Endothelial cell of umbilical vein (primary cell): ENCODE results near the gene BRS3. TPM values are rescaled to one million over a fixed set of nuclear protein-coding genes. Genes with fewer than 3 reads are reported as not detected.

Experiments
- BruUV-seq: library from RNA; stranded (reverse); fragments of 400-500 nt; replicated peaks from 2 replicates; lab custom pipeline; 2021; lab: Mats Ljungman, UMichigan
- CTCF ChIA-PET: fragments of 300-600, 350-600 bp; sonication (Branson Sonifier 250); formaldehyde crosslinking; loops from one replicate; lab custom pipeline; 2021; ENCODE audit warnings: antibody characterized with exemption, inconsistent platforms; lab: Charles Lee
- POLR2A ChIA-PET: fragments of 300-600, 350-600 bp; sonication (Branson Sonifier 250); formaldehyde crosslinking; loops from one replicate; lab custom pipeline; 2021; ENCODE audit warnings: antibody characterized with exemption, inconsistent platforms; lab: Charles Lee
- DNase-seq: peaks from one replicate; pipeline ENCODE4 v3.0.0-alpha.2; 2011; ENCODE audit warnings: low read depth, low spot score
- FAIRE-seq: peaks from 2 replicates; lab custom pipeline; 2011; peaks lifted over from hg19 to GRCh38; lab: Jason Lieb, UNC
- H2AFZ ChIP-seq: 2 replicates; pipeline ENCODE4 v1.6.0; 2012; ENCODE audit warnings: low read depth, low read length, control low read depth, inconsistent platforms
- H3K27ac ChIP-seq: 2 replicates; pipeline ENCODE4 v1.5.1; 2011; ENCODE audit warnings: low read depth, mild to moderate bottlenecking, control low read depth, low read length, moderate library complexity; ENCODE audit not compliant: insufficient read depth
- H3K27me3 ChIP-seq, 2 experiments: 2 replicates each; pipeline versions ENCODE4 v1.6.0 to v1.6.1; 2011; ENCODE audit warnings: low read length in 2 of 2, mixed read lengths in 1 of 2; ENCODE audit not compliant: control insufficient read depth in 2 of 2, insufficient read depth in 2 of 2
- H3K36me3 ChIP-seq, 2 experiments: 2 replicates in 1 of 2; 3 replicates in 1 of 2; pipeline ENCODE4 v1.5.1; 2011; ENCODE audit warnings: low read length in 2 of 2, mild to moderate bottlenecking in 1 of 2, moderate library complexity in 1 of 2; ENCODE audit not compliant: control insufficient read depth in 2 of 2, insufficient read depth in 2 of 2; ENCODE audit errors: extremely low read depth in 1 of 2
- H3K4me1 ChIP-seq: 3 replicates; pipeline ENCODE4 v1.5.1; 2011; ENCODE audit warnings: mild to moderate bottlenecking, low read length; ENCODE audit not compliant: control insufficient read depth, insufficient read depth; ENCODE audit errors: extremely low read depth
- H3K4me2 ChIP-seq: 2 replicates; pipeline ENCODE4 v1.6.1; 2011; ENCODE audit warnings: low read length, control low read depth, mixed read lengths; ENCODE audit not compliant: insufficient read depth
- H3K4me3 ChIP-seq, 3 experiments: fragments of 200-600 bp in 1 of 3; sonication (generic), shearing (Covaris generic) in 1 of 3; replicated peaks in 1 of 3; 2 replicates each; pipeline ENCODE4 v1.5.1; 2011 to 2016; ENCODE audit warnings: control low read depth in 3 of 3, low read length in 3 of 3, mild to moderate bottlenecking in 2 of 3, inconsistent platforms in 1 of 3, low read depth in 1 of 3, moderate library complexity in 1 of 3; ENCODE audit not compliant: insufficient read depth in 1 of 3
- H3K79me2 ChIP-seq: 2 replicates; pipeline ENCODE4 v1.6.0; 2012; ENCODE audit warnings: low read length, inconsistent platforms; ENCODE audit not compliant: control insufficient read depth, insufficient read depth
- H3K9ac ChIP-seq: replicated peaks from 2 replicates; pipeline ENCODE3; 2011; ENCODE audit warnings: low read length, control low read depth; ENCODE audit not compliant: insufficient read depth; ENCODE audit errors: extremely low read depth
- H3K9me1 ChIP-seq: replicated peaks from 3 replicates; pipeline ENCODE4 v1.6.0; 2011; ENCODE audit warnings: mild to moderate bottlenecking, low read length; ENCODE audit not compliant: control insufficient read depth, insufficient read depth; ENCODE audit errors: extremely low read depth
- H3K9me3 ChIP-seq: replicated peaks from 2 replicates; pipeline ENCODE4 v1.5.1; 2012; ENCODE audit warnings: low read length, inconsistent platforms; ENCODE audit not compliant: control insufficient read depth, insufficient read depth
- H4K20me1 ChIP-seq: replicated peaks from 2 replicates; pipeline ENCODE3; 2011; ENCODE audit warnings: mild to moderate bottlenecking, low read length; ENCODE audit not compliant: control insufficient read depth, insufficient read depth; ENCODE audit errors: extremely low read depth
- EZH2 ChIP-seq: IDR thresholded peaks from 2 replicates; pipeline ENCODE4 v1.6.1; 2012; ENCODE audit warnings: borderline replicate concordance, low read depth, mild to moderate bottlenecking, moderate library complexity, low read length, inconsistent platforms; ENCODE audit not compliant: severe bottlenecking
- FOS ChIP-seq: IDR thresholded peaks from 2 replicates; pipeline ENCODE4 v1.6.1; 2011; ENCODE audit warnings: mild to moderate bottlenecking, low read length, moderate library complexity, borderline replicate concordance; ENCODE audit not compliant: insufficient read depth
- GATA2 ChIP-seq: IDR thresholded peaks from 2 replicates; pipeline ENCODE4 v1.7.0; 2011; ENCODE audit warnings: low read depth, mild to moderate bottlenecking, moderate library complexity, mixed read lengths, low read length; ENCODE audit not compliant: insufficient read length, insufficient read depth
- JUN ChIP-seq: IDR thresholded peaks from 2 replicates; pipeline ENCODE4 v1.6.1; 2011; ENCODE audit warnings: borderline replicate concordance, low read depth; ENCODE audit not compliant: insufficient read length, insufficient read depth
- MAX ChIP-seq: IDR thresholded peaks from 2 replicates; pipeline ENCODE4 v1.6.1; 2011; ENCODE audit not compliant: insufficient read depth, insufficient read length
- MYC ChIP-seq: IDR thresholded peaks from one replicate; pipeline ENCODE4 v1.6.1; 2011; ENCODE audit warnings: mild to moderate bottlenecking, low read depth, low read length
- POLR2A ChIP-seq: IDR thresholded peaks from 2 replicates; pipeline ENCODE4 v1.6.1; 2012; ENCODE audit warnings: low read depth, mild to moderate bottlenecking, control low read depth, low read length
- POLR2AphosphoS5 ChIP-seq: IDR thresholded peaks from 2 replicates; pipeline ENCODE4 v1.6.1; 2012; ENCODE audit warnings: low read depth, mild to moderate bottlenecking, control low read depth, low read length, moderate library complexity; ENCODE audit not compliant: insufficient read depth
- dilution Hi-C: fragments of 300-500 bp; cut with MboI; formaldehyde crosslinking; loops from one replicate; pipeline ENCODE4 v1.15.0; 2019; ENCODE audit warnings: low sequenced_read_pairs; ENCODE audit not compliant: extremely low pct_ligation_motif_present
- intact Hi-C: fragments of 100-400 bp; cut with micrococcal nuclease; formaldehyde crosslinking; loops from one replicate; pipeline ENCODE4 v1.10.0; 2022
- polyA plus RNA-seq, 4 experiments: library from polyadenylated mRNA; depleted of rRNA in 3 of 4; stranded (reverse) in 3 of 4; unstranded in 1 of 4; fragments of >200 nt; gene quantifications; 2 replicates each; pipeline versions ENCODE4 v1.2.1 to v1.2.3, GENCODE V29; 2011 to 2012; ENCODE audit warnings: missing spikeins in 1 of 4
- total RNA-seq: library from RNA; stranded (reverse); gene quantifications from 2 replicates; pipeline ENCODE4 v1.2.3, GENCODE V29; 2021
- TF ChIP-seq, protein P1 (sequence below), 2 donors: IDR thresholded peaks; 1 replicate in 1 of 2; 2 replicates in 1 of 2; pipeline ENCODE4 v1.5.1; 2011; ENCODE audit warnings: low read length in 2 of 2, mild to moderate bottlenecking in 2 of 2, moderate library complexity in 2 of 2, control low read depth in 1 of 2, inconsistent platforms in 1 of 2, low read depth in 1 of 2; ENCODE audit not compliant: insufficient read depth in 1 of 2; ENCODE audit errors: extremely low read depth in 1 of 2

BRS3 gene
- total and polyA plus RNA-seq, 2 donors (not counting 3 experiments of a cell fraction or from before 2014, with no cell fraction given), result not detected

GRCh38 chrX:136453114-136453513 is 34.6 kb upstream of the BRS3 start:
- dilution Hi-C loops (no loop called here), intact Hi-C loops (no loop called here)
- Histone ChIP-seq H2AFZ (no peak overlapping the region), H3K9ac (no peak overlapping the region), H3K4me1 (no peaks in the 10 kb centered on the region), H3K4me3 (no peak overlapping the region), H3K36me3 (no peaks in the 10 kb centered on the region), H3K79me2 (no peaks in the 10 kb centered on the region), H3K4me2 (no peak overlapping the region), H4K20me1 (no peaks in the 10 kb centered on the region), H3K9me3 (no peaks in the 10 kb centered on the region), H3K27ac (no peak overlapping the region), H3K9me1 (no peaks in the 10 kb centered on the region), H3K27me3 (no peaks in the 10 kb centered on the region)
- DNase-seq, result no peak
- TF ChIP-seq POLR2A, result no peak
- FAIRE-seq, result no peak
- CTCF ChIA-PET, result no interaction called here
- POLR2A ChIA-PET, result no interaction called here
- no TSS peak for BruUV-seq

GRCh38 chrX:136453771-136454170 is 34.0 kb upstream of the BRS3 start:
- no peak for FAIRE-seq

More at GRCh38 chrX:136453771-136454170, 34.0 kb upstream of the BRS3 start:
- H3K4me1 ChIP-seq, result no peaks in the 10 kb centered on the region
- dilution Hi-C loops (no loop called here), intact Hi-C loops (no loop called here)
- DNase-seq, result no peak
- ChIA-PET POLR2A (no interaction called here), CTCF (no interaction called here)
- no peak overlapping the region for H3K27ac ChIP-seq
- no peak overlapping the region for H2AFZ ChIP-seq
- no peaks in the 10 kb centered on the region for H3K79me2 ChIP-seq
- H3K9me3 ChIP-seq, result no peaks in the 10 kb centered on the region
- no peak overlapping the region for H3K9ac ChIP-seq
- H3K9me1 ChIP-seq, result no peaks in the 10 kb centered on the region
- TF ChIP-seq EZH2 (no peak), FOS (no peak), MAX (no peak), POLR2A (no peak), MYC (no peak), POLR2AphosphoS5 (no peak), JUN (no peak), GATA2 (no peak)
- TF ChIP-seq, protein P1, sequence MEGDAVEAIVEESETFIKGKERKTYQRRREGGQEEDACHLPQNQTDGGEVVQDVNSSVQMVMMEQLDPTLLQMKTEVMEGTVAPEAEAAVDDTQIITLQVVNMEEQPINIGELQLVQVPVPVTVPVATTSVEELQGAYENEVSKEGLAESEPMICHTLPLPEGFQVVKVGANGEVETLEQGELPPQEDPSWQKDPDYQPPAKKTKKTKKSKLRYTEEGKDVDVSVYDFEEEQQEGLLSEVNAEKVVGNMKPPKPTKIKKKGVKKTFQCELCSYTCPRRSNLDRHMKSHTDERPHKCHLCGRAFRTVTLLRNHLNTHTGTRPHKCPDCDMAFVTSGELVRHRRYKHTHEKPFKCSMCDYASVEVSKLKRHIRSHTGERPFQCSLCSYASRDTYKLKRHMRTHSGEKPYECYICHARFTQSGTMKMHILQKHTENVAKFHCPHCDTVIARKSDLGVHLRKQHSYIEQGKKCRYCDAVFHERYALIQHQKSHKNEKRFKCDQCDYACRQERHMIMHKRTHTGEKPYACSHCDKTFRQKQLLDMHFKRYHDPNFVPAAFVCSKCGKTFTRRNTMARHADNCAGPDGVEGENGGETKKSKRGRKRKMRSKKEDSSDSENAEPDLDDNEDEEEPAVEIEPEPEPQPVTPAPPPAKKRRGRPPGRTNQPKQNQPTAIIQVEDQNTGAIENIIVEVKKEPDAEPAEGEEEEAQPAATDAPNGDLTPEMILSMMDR (IDR thresholded peaks at IDR 0.05; ENCODE audit: extremely low read depth in 1 of 2, insufficient read depth in 1 of 2, low read depth in 1 of 2, low read length in 2 of 2), result no peak
- no peaks in the 10 kb centered on the region for H4K20me1 ChIP-seq
- H3K27me3 ChIP-seq, result no peaks in the 10 kb centered on the region
- no peaks in the 10 kb centered on the region for H3K36me3 ChIP-seq
- no TSS peak for BruUV-seq
- no peak overlapping the region for H3K4me2 ChIP-seq
- H3K4me3 ChIP-seq, result no peak overlapping the region
